Measurements from ENCODE around the gene MKKS.

MKKS gene

DNA sequence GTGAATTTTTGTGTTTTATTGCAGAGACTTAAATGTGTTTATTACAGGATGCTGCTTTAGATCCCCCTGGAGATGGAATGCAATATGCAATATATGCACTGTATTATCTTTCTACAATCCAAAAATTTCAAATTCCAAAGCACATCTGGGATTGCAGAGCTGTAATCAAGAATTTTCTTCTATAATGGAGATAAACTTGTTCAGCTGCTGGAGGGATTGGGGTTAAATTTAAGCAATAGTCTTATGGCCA is 66.4 kb downstream of the MKKS start:
- no peak for DNase-seq

- DNase-seq: no peak
Observed at GRCh38 chr20:10366898-10367692, 66.9 kb downstream of the MKKS start.

GRCh38 chr20:10362674-10363073 is 71.3 kb downstream of the MKKS start:
- no peak for DNase-seq

DNA sequence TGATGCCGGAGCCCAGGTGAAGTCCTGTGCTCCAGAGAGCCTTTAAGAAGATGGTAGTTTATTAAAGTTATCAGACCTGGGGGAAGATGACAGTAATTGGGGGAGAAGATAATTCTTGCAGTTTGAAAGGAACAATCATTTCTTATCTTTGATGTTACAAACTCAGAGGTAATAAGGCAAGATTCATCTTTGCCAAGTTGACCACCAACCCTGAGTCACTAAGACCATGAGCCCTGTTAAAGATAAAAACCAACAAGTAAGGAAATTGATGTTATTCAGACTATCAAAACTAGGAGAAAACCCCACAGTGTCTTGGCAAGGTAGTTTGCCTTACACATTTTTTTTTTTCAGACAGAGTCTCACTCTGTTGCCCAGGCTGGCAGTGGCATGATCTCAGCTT is 73.1 kb downstream of the MKKS start:
- DNase-seq: no peak

DNA sequence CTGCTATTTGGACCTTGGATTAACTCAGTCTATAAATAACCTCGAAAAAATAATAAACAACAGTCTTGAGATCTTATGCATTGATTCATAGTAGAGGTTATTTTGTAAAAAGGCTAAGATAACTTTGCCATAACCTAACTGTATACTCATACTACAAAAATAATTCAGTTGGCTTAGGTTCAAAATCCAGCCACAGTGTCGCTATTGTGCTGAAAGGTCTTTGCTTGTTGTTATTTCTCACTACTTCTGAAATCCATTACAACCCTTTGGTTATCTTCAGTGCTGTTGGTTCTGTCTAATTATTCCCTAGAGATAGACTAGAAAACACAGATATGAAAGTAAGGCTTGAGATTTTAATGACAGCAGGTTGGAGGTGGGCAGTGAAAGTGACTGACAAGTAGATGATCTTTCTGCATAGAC is 74.4 kb downstream of the MKKS start:
- DNase-seq: no peak

DNA sequence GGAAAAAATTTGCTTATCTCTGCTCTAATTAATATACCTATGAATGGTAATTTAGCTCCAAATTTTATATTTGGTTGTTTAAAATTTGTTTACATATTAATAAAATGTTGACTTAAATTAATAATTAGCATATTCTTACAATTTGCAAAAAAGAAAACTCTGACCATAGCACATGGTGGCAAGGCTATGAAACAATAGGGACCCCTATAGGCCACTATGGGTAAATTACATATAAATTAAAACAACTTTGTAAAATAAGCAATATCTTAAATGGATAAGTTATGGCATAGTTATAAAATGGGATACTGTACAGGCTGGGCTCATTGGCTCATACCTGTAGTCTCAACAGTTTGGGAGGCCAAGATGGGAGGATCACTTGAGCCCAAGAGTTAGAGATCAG is 76.0 kb downstream of the MKKS start:
- DNase-seq: no peak

- no peak for DNase-seq
Observed at GRCh38 chr20:10357061-10357708, 76.8 kb downstream of the MKKS start.

- no peak for DNase-seq
Observed at GRCh38 chr20:10356628-10357027, 77.4 kb downstream of the MKKS start.

DNA sequence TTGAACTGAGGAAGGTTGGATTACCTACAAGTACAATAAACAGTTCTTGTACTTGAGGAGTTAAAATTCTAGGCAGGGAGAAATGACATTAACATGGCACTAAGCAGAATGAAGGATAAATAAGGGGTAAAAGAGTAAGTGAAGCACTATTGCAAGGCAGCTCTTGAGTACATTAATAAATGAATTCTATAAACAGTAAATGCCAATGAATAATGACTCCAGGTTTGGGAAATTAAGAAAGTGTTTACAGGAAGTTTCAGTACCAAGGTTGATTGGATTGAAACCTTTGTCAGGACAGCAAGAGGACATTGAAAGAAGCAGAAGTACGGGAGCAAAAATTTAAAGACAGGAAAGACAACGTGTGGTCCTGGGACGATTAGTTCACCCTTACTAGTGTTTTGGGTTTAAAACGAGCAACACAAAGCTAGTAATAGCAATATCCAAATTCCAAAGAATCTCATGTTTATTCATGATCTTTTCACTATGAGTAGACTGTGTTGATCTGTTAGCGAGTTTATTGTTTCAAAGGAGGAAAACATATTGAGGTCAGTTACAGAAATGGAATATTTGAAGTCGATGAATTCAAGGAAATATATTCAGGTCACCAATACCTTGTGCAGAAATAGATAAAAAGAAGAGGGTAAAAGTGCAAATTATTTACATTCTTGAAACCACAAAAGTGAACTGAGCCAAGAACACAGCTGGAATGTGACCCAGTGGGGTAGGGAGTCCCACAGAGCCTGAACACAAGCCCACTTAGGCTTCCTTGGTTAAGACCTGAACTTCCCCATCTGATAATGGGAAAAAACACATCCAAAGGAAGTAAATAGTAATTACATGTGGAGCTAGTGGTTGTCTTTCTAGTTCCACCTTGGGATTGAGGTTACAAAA is 80.8 kb downstream of the MKKS start:
- DNase-seq: no peak

Data from NK-92 treated with Interleukin-12 subunit alpha and Interleukin-12 subunit beta, amount 100 ng/mL, for 24 hours (cell line).